ENCODE data around the gene ST13.
A peak's percentile ranks its signal among the peaks of the same experiment; 100 is the strongest.
"Not testable (repeated sequence)": the region's sequence is repeated elsewhere in the genome, so short reads cannot be mapped to it uniquely, and the experiment has no call there.

ST13 gene

DNA sequence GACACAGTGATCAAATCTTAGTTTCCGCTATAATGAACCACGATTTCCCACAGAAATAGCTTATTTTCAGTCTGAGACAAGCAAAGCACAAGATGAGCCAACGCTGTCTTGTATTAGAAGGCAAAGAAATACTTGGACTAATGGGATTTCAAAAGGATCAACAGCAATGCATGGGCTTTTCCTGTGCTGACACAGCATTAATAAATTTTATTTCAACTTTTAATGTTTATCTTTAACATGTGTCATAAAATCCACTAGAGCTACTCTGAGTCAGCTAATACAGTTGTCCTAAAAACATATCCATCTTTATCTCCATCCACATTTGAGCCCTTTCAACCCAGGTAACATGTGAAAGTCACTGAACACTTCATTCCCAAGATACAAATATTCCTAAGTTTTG is 21.8 kb downstream of the ST13 start:
- DNase-seq: no peak

DNA sequence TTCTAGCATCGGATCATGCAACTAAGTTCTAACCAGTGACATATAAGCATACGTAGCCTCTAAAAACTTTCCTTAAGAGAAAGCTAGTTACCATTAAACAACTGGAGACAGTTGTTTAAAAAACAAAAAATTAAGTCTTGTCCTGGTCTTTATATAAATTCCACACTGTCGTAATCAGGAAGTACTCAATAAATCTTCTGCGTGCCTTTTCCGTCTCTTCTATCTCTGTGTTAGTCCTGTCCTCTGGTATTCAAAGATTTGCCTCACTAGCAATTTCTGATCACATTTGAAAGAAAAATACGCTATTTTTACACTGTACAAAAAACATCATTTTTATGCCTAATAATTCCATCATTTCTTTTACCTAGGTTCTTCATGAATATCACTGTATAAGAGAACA is 27.3 kb downstream of the ST13 start:
- DNase-seq: peak in 1 of 2 donors; percentile 4

DNA sequence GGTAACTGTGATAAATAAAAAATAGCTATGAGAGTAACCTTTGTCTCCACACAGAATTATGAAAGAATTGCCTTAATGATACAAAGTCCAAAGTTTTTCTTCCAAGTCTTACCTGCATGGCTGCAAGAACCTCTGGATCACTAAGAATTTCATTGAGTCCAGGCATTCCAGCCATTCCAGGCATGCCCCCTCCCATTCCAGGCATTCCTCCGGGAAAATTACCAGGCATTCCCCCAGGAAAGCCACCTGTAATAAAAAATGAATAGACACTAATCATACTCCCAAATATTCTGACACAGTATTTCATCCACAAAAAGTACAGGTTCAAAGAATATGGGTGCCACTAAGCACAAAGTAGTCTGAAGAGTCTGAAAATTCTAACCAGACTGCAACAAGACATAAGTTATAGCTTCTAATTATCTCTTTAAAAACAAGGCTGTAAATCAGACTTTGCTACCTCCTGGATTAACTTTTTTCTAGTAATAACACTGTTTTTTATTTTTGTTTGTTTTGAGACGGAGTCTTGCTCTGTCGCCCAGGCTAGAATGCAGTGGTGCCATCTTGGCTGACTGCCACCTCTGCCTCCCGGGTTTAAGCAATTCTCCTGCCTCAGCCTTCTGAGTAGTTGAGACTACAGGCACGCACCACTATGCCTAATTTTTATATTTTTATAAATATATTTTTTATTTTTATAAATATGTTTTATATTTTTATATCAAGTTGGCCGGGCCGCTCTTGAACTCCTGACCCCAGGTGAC is 29.3 kb downstream of the ST13 start:
- no peak for DNase-seq

DNA sequence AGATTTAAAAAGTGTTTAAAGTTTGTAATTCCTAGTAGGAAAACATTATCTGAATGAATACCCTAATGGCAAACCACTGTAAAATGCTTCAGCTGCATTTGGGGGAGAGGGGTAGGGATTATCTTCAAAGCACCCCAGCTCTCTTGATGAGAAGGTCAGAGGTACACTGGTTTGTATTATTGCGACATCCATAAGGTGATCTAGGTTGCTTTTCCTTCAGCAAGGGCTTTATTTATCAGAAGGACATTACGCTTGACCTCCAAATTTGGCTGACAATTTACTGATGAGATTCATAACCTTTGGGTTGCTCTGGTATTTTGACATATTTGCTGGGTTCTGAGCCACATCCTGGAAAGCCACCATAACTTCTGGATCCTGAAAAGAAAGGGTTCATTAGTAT is 30.1 kb downstream of the ST13 start:
- not testable (repeated sequence) for DNase-seq

DNA sequence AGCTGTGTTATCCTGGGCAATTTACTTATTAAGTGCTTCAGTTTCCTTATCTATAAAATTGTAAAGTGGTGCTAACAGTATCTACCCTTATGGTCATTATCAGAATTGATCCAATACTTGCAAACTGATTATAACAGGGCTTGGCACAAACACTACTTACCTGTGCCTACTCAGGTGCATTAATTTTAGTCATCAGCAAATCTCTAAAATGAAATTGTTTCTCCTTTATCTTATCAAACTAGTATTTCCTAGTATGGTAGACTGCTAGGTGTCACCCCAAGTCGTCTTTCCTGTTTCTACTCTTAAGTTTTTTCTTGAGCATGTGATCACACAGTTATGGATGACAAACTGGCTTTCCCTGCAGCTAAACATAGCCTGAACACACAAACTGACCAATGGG is 33.0 kb downstream of the ST13 start:
- DNase-seq: no peak

DNA sequence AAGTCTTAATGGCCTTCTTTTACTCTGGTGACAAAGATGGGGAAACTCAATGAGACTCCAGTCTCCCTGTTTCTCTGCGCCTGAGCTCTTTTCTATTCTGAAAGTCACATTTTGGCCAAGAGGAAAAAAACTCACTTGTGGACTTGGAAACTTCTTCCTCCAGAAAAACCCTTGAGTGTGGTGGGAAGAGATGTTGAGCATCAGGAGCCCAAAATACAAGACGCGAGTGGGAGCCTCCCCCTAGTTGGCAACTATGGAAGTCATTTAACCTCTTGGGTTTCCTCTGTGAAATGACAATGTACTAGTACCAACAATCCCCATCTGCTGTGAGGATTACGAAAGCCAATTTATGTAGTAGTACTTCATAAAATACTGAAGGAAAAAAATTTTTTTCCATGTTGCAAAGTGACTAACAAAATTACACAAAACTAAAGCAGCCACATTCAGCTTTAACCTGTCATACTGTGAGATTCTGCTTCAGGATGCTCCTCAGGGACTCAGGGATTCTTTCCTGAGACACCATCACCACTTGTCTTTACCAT is 36.8 kb downstream of the ST13 start:
- DNase-seq: no peak

DNA sequence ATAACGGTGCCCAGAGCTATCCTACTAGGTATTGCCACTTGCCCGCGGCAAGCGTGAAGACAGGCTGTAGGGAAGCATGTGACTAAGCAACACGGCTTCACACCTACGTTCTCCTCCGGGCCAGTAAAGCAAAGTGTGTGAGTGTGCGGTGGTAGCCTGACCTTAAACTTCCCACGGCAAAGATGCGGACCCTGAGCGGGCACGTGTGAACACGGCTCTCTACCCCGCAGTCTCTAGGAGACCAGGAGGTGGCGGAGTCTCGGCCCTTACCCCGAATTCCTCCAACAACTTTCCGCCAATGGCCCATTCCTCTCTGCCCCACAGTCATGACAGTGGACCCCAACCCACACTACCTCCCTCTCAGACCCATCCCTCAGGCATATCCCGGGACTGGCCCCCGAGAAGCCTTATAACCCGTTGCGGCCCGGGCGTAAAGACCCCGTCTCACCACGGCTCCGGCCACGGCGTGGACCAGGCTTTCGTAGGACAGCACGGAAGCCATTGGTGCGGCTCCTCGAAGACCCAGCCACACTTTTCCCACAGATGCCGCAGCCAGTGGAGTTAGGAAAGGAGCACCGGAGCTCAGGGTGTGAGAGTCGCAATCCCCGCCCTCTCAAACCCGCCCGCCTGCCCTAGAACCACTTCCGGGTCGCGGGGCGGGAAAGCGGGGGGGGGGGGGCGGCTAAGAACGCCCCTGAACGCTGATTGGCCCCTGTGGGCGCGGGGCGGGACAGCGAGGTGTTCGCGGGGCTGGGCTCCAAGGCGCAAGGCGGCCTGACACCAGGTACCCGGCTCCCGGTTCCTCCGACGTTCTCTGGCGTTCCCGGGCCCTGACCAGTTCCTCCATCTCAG is 37.5 kb downstream of the ST13 start, which contains the start of gene SLC25A17:
TSS of gene SLC25A17 (minus strand) at position 600 of the 852 bp plus-strand sequence. CDS start at position 502, 98 bp downstream.
- DNase-seq: peak; percentile 70 to 74

DNA sequence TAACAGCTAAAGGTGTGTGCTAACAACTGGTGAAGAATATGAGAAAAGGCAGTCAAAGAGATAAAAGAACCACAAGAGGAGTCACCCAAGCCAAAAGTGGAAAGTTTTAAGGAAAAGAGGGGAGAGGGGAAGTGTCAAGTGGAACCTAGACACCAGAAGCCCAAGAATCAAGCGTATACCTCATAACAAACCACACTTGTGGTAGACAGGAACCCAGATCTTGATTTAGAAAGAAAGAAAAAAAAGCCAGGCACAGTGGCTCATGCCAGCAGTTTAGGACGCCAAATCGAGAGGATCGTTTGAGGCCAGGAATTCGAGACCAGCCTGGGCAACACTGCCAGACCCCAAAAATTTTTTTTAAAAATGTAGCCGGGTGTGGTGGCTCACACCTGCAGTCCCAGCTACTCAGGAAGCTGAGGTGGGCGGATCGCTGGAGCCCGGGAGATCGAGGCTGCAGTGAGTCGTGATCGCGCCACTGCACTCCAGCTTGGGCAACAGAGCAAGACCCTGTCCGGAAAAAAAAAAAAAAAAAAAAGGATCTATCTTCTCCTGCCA is 38.2 kb downstream of the ST13 start:
- peak in 1 of 2 donors; percentile 20 for DNase-seq

DNA sequence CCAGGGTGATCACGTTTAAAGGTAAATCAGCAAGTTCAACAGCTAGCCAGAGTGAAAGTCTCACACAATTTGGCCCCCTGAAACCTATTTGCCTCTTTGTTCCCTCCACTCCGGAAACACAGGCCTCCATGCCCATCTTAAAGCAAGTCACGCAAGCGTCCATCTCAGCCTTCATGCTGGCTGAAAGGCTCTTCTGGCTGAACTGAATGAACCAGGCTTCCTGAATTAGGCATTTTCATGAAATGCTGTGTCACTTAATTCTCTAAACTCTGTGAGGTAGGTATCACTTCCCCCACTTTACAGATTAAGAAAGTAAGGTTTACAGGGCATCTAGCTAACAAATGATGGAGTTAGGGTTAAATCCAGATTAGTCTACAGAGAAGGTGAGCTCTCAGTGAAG is 38.7 kb downstream of the ST13 start:
- no peak for DNase-seq

DNA sequence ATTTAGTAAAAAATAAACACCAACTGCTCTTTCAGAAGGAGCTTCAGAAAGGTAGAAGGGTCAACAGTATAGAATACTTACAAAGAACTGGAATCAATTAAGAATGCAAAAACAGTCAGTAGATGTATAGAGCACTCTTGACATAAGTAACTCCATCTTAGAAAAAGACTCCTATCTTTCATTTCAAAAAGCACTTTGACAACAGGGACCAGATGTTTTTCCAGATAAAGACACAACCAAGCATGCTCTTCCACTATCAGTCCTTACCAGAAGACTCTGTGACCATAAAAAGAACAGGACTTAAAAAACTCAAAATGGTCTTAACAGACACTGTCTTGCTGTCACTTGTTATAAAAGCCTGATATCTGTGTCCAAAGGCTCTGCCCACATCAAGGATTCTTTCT is 42.5 kb downstream of the ST13 start:
- DNase-seq: no peak

DNA sequence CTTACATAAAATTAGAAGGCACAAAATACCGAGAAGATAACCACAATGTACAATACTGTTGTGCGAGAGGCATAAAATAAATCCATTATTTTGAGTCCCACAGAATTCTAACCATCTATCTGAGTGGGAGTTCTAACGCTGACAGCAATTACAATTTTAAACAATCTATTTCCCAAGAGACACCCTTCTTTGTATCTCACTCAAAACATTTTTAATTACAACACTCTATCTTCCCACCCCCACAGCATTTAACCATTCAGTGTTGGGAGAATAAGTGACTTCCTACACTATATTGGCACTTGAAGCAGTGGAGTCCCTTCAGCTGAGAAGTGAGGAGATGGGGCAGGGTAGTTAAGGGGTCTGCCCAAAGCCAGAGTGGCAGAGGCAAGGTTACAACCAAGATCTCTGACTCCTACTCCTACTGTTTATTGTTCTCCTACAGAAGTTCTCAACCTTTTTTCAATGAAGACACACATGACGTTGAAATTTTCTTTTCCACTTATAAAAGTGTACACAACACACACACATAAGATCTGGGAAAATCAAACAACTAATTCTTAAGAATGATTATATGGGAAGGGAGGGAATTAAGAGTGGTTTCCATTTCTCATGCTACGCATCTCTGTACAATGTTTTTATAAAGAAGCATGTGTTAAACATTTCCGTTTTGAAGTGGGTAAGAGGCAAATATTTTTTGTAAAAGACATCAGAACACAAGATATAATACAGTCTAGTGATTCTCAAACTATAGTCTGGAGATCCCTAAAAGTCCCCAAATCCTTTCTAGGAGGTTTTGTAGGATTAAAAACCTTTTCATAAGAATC is 48.2 kb downstream of the ST13 start:
- DNase-seq: no peak

DNA sequence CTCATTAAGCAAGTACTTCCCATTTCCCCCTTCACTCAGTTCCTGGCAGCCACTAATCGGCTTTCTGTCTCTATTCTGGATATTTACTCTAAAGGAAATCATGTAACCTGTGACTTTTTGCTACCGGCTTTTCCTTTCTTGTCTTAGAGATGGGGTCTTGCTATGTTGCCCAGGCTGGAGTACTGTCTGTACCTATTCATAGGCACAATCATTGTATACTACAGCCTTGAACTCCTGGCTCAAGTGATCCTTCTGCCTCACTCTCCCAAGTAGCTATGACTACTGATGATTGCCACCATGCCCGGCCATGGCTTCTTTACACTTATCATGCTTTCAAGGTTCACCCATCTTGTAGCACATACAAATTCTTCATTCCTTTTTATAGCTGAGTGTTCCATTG is 49.7 kb downstream of the ST13 start:
- DNase-seq: no peak

DNA sequence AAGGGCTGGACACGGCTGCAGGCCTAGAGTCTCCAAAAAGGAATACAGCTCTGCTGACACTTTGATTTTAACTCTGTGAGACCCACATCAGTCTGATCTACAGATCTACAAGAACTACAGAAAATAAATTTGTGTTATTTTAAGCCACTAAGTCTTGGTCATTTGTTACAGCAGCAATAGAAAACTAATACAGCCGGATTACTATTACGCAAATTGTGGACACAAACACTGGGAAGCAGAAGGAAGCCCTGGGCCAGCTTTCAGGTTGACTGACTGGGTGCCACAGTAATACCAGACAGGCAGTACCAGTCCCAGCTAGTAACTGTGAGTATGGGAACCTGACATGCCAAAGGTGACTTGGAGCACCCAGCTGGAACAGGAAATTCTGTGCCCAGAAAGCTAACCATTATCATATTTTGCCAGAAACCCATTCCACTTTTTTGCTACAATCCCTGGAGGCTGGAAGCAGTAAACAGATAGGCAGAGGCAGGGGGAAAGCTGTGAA is 50.7 kb downstream of the ST13 start:
- DNase-seq: no peak

DNA sequence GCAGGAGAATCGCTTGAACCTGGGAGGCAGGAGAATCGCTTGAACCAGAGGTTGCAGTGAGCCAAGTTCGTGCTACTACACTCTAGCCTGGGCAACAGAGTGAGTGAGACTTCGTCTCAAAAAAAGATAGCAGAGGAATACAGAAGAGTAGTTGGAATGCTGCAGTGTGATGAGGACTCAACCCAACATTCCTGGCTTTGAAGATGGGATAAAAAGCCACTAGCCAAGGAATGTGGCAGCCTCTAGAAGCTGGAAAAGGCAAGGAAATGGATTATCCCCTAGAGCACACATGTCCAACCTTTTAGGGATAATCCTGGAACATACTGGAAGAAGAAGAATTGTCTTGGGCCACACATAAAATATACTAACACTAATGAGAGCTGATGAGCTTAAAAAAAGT is 51.2 kb downstream of the ST13 start:
- DNase-seq: no peak

DNA sequence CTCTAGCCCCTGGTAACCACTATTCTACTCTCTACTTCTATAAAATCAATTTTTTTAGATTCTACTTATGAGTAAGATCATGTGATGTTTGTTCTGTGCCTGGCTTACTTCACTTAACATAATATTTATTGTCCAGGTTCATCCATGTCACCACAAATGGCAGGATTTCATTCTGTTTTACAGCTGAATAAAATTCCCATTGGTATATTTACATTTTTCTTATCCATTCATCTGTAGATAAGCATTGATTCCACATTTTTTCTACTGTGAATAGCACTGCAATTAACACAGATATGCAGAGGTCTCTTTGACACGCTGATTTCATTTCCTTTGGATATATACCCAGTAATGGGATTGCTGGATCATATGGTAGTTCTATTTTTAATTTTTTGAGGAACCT is 53.1 kb downstream of the ST13 start:
- no peak for DNase-seq

DNA sequence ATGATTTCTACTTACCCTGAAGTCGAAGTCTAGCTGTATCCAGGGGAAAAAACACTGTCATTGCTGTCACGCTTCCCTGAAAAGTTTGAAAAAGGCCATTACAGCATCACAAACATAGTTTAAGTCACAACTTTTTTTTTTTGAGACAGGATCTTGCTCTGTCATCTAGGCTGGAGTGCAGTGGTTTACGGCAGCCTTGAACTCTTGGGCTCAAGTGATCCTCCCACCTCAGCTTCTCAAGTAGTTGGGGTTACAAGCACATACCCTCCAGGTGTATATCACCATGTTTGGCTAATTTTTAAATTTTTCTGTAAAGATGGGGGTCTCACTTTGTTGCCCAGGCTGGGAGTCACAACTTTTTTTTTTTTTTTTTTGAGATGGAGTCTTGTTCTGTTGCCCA is 57.4 kb downstream of the ST13 start:
- DNase-seq: no peak

DNA sequence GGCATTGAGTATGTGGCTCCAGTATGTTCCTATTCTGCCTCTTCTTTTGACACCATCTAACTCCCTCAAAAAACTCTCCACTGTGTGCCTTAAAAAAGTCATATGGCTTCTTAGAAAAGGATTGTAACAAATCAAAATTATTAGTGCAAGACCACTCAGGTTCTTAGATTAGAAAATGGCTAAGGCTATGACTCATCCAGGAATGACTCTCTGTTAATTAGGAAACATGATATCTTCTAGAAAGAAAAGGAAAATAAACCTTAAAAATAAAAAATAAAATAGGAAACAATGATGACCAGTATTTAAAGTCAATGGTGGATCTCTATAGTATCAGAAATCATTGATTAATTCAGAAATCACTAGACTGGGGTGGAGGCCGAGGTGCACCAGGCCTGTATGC is 59.0 kb downstream of the ST13 start:
- DNase-seq: no peak

DNA sequence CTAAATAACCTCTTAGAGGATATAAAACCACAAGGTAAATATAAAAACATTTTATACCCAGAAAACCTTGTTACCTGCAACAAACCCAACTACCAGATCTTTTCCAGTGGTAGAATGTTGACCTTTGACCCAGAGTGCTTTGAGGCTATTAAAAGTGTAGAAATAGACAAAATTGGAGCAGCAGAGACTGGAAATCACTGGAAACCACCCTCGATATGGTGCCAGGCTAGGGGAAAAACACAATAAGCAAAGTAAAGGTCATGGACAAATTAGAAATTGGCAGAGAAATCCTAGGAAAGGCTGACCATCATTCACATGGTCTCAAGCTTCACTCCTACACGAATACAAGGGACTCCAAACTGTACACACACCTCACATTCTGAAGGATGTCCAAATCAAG is 64.0 kb downstream of the ST13 start:
- DNase-seq: no peak

DNA sequence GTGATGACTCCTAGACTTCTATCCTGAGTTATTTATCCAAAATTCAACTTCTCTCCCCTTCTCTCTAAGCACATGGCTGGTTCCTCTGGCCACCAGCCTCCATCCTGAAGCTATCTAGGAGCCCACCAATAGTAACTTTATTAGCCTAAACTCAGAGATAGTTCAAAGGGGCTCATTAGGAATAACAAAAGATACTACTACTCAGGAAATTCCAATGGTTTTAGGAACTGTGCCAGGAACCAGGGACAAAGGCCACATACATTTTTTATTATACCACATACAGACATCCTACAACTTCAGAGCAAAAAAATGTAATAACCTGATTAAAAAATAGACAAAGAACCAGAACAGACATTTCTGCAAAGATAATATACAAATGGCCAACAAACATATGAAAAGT is 65.2 kb downstream of the ST13 start:
- no peak for DNase-seq

DNA sequence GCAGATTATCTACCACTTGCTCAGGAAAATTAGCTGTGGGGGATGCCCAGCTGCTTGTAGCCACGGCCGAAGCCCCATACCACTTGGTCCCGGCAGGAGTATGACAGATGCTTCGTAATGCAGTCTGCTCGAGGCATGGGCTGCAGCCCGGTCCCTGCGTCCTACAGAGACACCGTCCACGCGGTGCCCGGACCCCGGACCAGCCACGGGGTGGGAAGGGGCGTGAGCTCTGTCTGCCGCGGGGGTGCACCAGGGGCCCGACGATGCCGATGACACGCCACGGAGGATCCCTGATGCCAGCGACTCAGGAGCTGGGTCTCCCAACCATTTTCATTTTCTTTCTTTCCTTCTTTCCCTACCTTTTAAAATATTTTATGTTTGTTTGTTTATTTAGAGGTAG is 67.3 kb downstream of the ST13 start:
- no peak for DNase-seq

DNA sequence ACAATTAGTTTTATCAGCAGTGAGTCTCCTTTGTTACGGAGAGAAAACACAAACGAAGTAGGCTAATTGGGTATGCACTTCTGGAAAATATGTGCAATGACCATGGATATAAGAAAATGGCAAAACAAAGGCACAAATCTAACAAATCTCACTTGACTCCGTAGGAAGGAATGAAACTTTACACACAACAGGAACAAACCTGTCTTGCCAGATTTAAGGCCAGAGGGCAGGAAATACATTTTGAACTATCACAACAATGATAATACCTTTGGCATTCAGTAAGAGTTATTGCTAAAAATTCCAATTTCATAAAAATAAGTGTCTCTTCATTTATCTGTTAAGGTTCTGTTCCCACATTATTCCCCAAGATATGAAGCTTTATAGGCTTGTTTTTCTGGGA is 73.9 kb downstream of the ST13 start:
- no peak for DNase-seq

DNA sequence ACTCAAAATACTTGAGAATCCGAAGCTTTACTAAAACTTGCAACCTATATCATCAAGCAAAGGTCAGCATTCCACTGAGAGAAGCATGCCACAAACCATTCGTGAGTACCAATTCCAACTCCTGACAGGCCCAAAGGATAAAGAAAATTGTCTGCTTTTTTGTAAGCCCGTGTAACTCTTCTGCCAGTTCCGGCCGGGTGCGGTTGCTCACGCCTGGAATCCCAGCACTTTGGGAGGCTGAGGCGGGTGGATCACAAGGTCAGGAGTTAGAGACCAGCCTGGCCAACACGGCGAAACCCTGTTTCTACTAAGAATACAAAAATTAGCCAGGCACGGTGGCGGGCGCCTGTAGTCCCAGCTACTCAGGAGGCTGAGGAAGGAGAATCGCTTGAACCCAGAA is 74.7 kb downstream of the ST13 start:
- not testable (repeated sequence) for DNase-seq
